Measurements from ENCODE around the gene USP49.
A peak's percentile ranks its signal among the peaks of the same experiment; 100 is the strongest.

The USP49 gene

DNA sequence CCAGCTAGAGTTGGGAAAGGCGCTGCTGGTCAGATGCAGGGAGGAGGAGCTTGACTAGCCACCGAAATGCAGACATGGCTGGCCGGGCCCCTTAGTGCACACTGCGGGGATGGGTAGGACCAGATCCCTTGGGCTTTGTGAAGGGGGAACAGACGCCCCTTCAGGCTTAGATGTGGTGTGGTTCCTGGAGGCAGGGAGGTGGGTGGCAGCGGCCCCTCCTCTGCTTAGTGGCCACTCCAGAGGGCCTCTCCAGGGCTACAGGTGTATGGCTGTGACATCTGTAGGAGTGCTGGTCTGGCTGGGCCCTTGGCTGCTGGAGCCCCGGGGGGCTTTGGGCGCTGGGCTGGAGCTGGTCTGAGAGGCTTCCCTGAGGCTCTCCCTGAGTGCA, 40.5 kb upstream of the USP49 start:
- Histone ChIP-seq H3K4me3 (ENCODE audit: low read length, poor library complexity, severe bottlenecking) (peak overlapping the region; percentile 83), H3K79me2 (ENCODE audit: insufficient read depth, low read length) (peaks cover 71% of the 10 kb centered on the region), H4K20me1 (ENCODE audit: insufficient read depth, low read length, poor library complexity, severe bottlenecking) (peaks cover 60% of the 10 kb centered on the region), H3K4me2 (ENCODE audit: low read depth, low read length, poor library complexity, severe bottlenecking) (peak overlapping the region; percentile 98), H3K36me3 (ENCODE audit: insufficient read depth, low read length) (peaks cover 63% of the 10 kb centered on the region), H2AFZ (ENCODE audit: low read length) (no peak overlapping the region), H3F3A (ENCODE audit: low read depth) (peaks cover 24% of the 10 kb centered on the region; the same call in 1 of the 2 replicates), H3K9ac (ENCODE audit: low read depth, low read length, poor library complexity, severe bottlenecking) (peak overlapping the region; percentile 70), H3K27me3 (ENCODE audit: insufficient read depth, low read length, poor library complexity, severe bottlenecking) (no peaks in the 10 kb centered on the region), H3K9me3 (ENCODE audit: insufficient read depth, low read depth, low read length) (no peaks in the 10 kb centered on the region), H3K4me1 (ENCODE audit: insufficient read depth, low read length, poor library complexity, severe bottlenecking) (peaks cover 48% of the 10 kb centered on the region), H3K9me2 (replicated peaks; ENCODE audit: low read depth, low read length) (no peaks in the 10 kb centered on the region)
- no peak for TF ChIP-seq EZH2phosphoT487 (IDR thresholded peaks at IDR 0.05; ENCODE audit: borderline replicate concordance)
- TF ChIP-seq, protein P1, sequence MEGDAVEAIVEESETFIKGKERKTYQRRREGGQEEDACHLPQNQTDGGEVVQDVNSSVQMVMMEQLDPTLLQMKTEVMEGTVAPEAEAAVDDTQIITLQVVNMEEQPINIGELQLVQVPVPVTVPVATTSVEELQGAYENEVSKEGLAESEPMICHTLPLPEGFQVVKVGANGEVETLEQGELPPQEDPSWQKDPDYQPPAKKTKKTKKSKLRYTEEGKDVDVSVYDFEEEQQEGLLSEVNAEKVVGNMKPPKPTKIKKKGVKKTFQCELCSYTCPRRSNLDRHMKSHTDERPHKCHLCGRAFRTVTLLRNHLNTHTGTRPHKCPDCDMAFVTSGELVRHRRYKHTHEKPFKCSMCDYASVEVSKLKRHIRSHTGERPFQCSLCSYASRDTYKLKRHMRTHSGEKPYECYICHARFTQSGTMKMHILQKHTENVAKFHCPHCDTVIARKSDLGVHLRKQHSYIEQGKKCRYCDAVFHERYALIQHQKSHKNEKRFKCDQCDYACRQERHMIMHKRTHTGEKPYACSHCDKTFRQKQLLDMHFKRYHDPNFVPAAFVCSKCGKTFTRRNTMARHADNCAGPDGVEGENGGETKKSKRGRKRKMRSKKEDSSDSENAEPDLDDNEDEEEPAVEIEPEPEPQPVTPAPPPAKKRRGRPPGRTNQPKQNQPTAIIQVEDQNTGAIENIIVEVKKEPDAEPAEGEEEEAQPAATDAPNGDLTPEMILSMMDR (conservative IDR thresholded peaks at IDR 0.05; ENCODE audit: low read length), result no peak

DNA sequence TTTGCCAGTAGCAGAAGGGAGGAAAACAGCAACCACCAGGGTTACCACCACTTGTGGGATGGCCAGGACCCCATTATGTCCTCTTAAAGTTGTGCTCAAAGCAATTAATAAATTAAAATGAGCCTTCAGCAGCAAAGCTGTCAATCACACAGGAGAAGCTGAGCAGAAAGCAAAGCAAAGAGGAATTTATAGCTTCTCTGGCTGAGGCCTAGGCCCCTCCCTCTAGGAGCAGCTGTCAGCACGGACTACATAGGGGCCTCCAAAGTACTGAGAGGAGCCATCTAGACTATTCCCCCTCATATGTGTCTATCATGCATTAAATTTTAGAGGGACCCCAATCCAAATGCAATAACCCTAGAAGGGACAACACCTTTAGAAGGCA, 40.0 kb upstream of the USP49 start:
- peaks cover 24% of the 10 kb centered on the region; the same call in 1 of the 2 replicates for H3F3A ChIP-seq (ENCODE audit: low read depth)
- peaks cover 67% of the 10 kb centered on the region for H3K79me2 ChIP-seq (ENCODE audit: insufficient read depth, low read length)
- no peaks in the 10 kb centered on the region for H3K9me3 ChIP-seq (ENCODE audit: insufficient read depth, low read depth, low read length)
- H3K27me3 ChIP-seq (ENCODE audit: insufficient read depth, low read length, poor library complexity, severe bottlenecking), result no peaks in the 10 kb centered on the region
- H2AFZ ChIP-seq (ENCODE audit: low read length), result no peak overlapping the region
- H3K9ac ChIP-seq (ENCODE audit: low read depth, low read length, poor library complexity, severe bottlenecking), result peak overlapping the region; percentile 70
- peak overlapping the region; percentile 83 for H3K4me3 ChIP-seq (ENCODE audit: low read length, poor library complexity, severe bottlenecking)
- H3K4me1 ChIP-seq (ENCODE audit: insufficient read depth, low read length, poor library complexity, severe bottlenecking), result peaks cover 48% of the 10 kb centered on the region
- H3K36me3 ChIP-seq (ENCODE audit: insufficient read depth, low read length), result peaks cover 68% of the 10 kb centered on the region
- H3K9me2 ChIP-seq (replicated peaks; ENCODE audit: low read depth, low read length), result no peaks in the 10 kb centered on the region
- peak overlapping the region; percentile 98 for H3K4me2 ChIP-seq (ENCODE audit: low read depth, low read length, poor library complexity, severe bottlenecking)
- TF ChIP-seq, protein P1 (conservative IDR thresholded peaks at IDR 0.05; ENCODE audit: low read length), result no peak
- TF ChIP-seq EZH2phosphoT487 (IDR thresholded peaks at IDR 0.05; ENCODE audit: borderline replicate concordance), result no peak
- H4K20me1 ChIP-seq (ENCODE audit: insufficient read depth, low read length, poor library complexity, severe bottlenecking), result peaks cover 58% of the 10 kb centered on the region

DNA sequence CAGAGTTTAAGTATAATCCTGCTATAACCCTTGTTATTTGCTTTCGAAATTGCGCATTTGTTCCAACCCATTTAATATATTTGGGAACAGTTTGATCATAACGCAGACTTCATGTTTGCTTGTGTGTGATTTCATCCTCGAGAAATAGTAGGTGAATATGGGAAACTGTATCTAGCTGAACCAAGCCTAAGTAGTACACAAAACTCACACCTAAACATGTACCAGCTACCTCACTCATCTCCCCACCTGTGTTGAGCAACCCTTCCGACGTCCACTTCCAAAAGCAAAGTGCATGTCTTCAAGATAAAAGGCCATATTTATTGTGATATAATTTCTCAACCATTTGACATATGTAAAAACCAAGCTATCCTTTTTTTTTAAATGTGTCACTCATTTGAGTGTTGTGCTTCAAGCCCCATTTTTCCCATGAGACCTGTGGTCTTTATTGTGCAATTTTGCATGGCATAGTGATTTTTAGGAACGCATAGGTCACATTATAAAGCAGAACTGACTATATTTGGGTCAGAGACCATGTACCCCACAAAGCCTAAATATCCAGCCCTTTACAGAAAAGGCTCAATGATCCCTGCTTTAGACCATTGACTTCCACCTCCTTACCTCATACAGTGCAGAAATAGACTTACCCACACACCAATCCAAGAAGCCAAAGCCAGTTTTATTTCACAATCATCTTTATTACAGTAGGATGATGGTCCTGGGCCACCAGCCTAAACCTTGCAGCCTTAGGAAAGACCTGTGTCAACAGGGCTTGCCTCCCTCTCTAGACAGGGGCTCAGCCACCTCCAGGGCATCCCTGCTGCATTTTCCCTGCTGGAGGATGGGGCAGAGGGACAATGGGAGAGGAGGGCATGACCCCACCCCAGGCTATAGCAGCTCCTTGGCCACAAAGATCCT, 39.4 kb upstream of the USP49 start:
- peak overlapping the region; percentile 83 for H3K4me3 ChIP-seq (ENCODE audit: low read length, poor library complexity, severe bottlenecking)

More for the DNA sequence above, 39.4 kb upstream of the USP49 start:
- no peak for TF ChIP-seq EZH2phosphoT487 (IDR thresholded peaks at IDR 0.05; ENCODE audit: borderline replicate concordance)
- TF ChIP-seq, protein P1 (conservative IDR thresholded peaks at IDR 0.05; ENCODE audit: low read length), result no peak
- H3F3A ChIP-seq (ENCODE audit: low read depth), result peaks cover 24% of the 10 kb centered on the region; the same call in 1 of the 2 replicates
- H3K9ac ChIP-seq (ENCODE audit: low read depth, low read length, poor library complexity, severe bottlenecking), result peak overlapping the region; percentile 70
- H3K4me2 ChIP-seq (ENCODE audit: low read depth, low read length, poor library complexity, severe bottlenecking), result peak overlapping the region; percentile 98
- peaks cover 75% of the 10 kb centered on the region for H3K36me3 ChIP-seq (ENCODE audit: insufficient read depth, low read length)
- no peaks in the 10 kb centered on the region for H3K9me3 ChIP-seq (ENCODE audit: insufficient read depth, low read depth, low read length)
- no peaks in the 10 kb centered on the region for H3K9me2 ChIP-seq (replicated peaks; ENCODE audit: low read depth, low read length)
- H2AFZ ChIP-seq (ENCODE audit: low read length), result no peak overlapping the region
- H3K4me1 ChIP-seq (ENCODE audit: insufficient read depth, low read length, poor library complexity, severe bottlenecking), result peaks cover 48% of the 10 kb centered on the region
- peaks cover 60% of the 10 kb centered on the region for H3K79me2 ChIP-seq (ENCODE audit: insufficient read depth, low read length)
- H4K20me1 ChIP-seq (ENCODE audit: insufficient read depth, low read length, poor library complexity, severe bottlenecking), result peaks cover 51% of the 10 kb centered on the region
- no peaks in the 10 kb centered on the region for H3K27me3 ChIP-seq (ENCODE audit: insufficient read depth, low read length, poor library complexity, severe bottlenecking)

Data from Loucy (cell line).